Activated CD8-positive, alpha-beta memory T cell treated with anti-CD3 and anti-CD28 coated beads for 36 hours (primary cell): ENCODE data around the gene SNRPB2. TPM values are rescaled to one million over a fixed set of nuclear protein-coding genes. Genes with fewer than 3 reads are reported as not detected.

Source experiments
- CTCF ChIA-PET: fragments of 350-600 bp; sonication (Branson Sonifier 250); formaldehyde crosslinking; loops from one replicate; lab custom pipeline; 2021; ENCODE audit warnings: antibody characterized with exemption; lab: Charles Lee
- POLR2A ChIA-PET: fragments of 350-600 bp; sonication (Branson Sonifier 250); formaldehyde crosslinking; loops from one replicate; lab custom pipeline; 2021; ENCODE audit warnings: antibody characterized with exemption; lab: Charles Lee
- total RNA-seq, 2 experiments: library from RNA; stranded (reverse); gene quantifications; one replicate each; pipeline ENCODE4 v1.2.3, GENCODE V29; 2021

Gene SNRPB2
- total RNA-seq, 2 experiments from 2014 or later = 118 to 119 TPM

DNA sequence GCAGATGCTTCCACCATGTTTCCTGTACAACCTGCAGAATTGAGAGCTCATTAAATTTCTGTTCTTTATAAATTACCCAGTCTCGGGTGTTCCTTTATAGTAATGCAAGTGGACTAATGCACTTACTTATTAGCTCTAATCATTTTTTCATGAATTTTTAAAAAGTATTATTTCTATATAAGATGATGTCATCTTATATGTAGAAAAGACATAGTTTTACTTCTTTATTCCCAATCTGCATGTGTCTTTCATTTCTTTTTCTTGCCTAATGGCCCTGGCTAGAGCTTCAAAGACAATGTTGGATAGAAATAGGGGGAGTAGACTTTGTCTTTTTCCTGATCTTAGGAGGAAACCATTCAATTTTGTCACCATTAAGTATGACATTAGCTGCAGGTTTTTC is 46.1 kb downstream of the SNRPB2 start:
- CTCF ChIA-PET = no interaction called here
- POLR2A ChIA-PET = no interaction called here

DNA sequence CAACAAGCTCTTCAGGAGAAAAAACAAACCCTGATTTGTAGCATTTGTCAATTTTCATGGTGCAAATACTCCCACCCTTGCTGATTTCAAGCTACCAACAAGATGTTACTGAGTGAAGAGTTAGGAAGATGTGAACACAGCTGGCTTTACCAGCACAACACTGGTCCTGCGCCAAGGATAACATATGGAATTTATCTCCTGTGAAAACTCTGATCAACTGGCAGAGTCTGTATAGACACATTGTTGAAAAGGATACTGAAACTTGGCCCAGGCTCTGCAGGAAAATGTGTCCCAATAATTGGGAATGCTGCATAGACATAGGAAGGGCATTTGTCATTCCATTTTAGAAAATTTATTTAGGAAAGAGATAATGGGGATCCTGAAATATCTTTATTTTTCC is 47.3 kb downstream of the SNRPB2 start:
- ChIA-PET POLR2A (no interaction called here), CTCF (no interaction called here)

DNA sequence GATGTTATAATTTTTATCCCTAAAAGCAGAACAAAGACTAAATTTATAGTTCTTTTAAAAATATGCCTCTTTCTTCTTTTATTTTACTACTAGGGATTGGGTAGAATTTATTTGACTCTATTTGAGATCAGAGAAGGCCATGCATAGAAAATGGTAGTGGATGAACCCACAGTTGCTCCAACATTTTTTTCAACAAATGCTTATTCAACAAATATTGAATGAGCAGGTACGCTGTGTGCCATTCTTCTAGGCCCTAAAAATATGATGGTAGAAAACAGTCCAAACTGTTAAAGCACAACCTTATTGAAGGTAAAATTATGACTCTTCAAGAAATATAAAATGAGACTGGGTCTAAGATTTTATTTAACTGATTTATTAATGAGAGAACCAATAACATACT is 48.3 kb downstream of the SNRPB2 start:
- ChIA-PET POLR2A (no interaction called here), CTCF (no interaction called here)

- POLR2A ChIA-PET = no interaction called here
- CTCF ChIA-PET = no interaction called here
Measured at GRCh38 chr20:16781496-16781895, 51.7 kb downstream of the SNRPB2 start.

DNA sequence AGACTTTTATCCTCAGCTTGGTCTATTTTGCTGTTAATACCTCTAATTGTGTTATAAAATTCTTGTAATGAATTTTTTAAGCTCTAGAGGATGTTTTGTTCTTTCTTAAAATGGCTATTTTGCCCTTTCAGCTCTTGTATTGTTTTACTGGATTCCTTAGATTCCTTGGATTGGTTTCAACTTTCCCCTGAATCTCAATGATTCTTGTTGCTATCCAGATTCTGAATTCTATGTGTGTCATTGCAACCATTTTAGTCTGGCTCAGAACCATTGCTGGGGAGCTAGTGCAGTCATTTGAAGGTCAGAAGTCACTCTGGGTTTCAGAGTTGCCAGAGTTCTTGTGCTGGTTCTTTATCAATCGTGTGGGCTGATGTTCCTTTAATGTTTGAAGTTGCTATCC is 55.4 kb downstream of the SNRPB2 start:
- ChIA-PET POLR2A (no interaction called here), CTCF (no interaction called here)

Other genes with a start within 250 kb of the SNRPB2 start
- 1 to 10 TPM; 3.2 TPM for gene KIF16B, start 156.6 kb upstream of the SNRPB2 start, total RNA-seq
- not detected for gene OTOR, start 18.3 kb downstream of the SNRPB2 start, total RNA-seq